Adipose tissue (tissue), 3 donors: ENCODE data around the gene CCN5. TPM values are rescaled to one million over a fixed set of nuclear protein-coding genes. Genes with fewer than 3 reads are reported as not detected.

Source experiments
- H3K27ac ChIP-seq: one replicate; pipeline ENCODE4 v1.5.1; 2013; ENCODE audit warnings: low read depth, low read length
- WGBS, 3 donors: extraction: QIAGEN DNeasy Blood & Tissue Kit; methylation state at CpG; one replicate each; pipeline ENCODE4 v1.1.7; 2013; 5-methylcytosine and 5-hydroxymethylcytosine counted together
- polyA plus RNA-seq, 3 donors: library from polyadenylated mRNA; stranded (reverse); fragments of 200-250 nt; gene quantifications; one replicate each; pipeline ENCODE4 v1.2.3, GENCODE V29; 2013
- donor health status: healthy with polysubstance abuse.
- donor health status: Bipolar disorder and iron deficiency.
- donor health status: healthy.

CCN5 gene
- polyA plus RNA-seq, 3 donors, result 0.36 to 36.3 (median 20.7) TPM

- WGBS, 3 donors, result 85 to 87% (median 86%) methylated on average over 5 of the region's 5 CpGs
Measured at GRCh38 chr20:44707018-44707579, 8.1 kb upstream of the CCN5 start.

DNA sequence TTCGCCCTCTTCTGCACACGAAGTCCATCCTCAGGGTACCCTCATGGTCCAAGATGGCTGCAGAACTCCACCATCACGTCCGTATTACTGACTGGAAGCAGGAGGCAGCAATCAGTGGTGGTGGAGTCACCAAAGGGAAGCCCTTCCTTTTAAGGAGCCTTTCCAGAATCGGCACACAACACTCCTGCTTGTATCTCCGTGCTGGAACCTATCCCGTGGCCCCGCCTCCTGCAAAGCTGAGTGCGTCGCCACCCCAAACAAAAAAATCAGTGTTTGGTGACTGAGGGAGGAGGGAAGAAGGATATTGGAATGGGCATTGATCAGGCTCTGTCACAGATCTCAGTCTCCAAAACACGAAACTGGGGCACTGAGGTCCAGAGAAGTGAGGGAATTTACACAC lies 5.8 kb upstream of the CCN5 start:
- 76 to 84% (median 82%) methylated on average over 11 of the region's 11 CpGs for WGBS, 3 donors
- no peak overlapping the region for H3K27ac ChIP-seq

More at GRCh38 chr20:44707018-44707579, 8.1 kb upstream of the CCN5 start:
- H3K27ac ChIP-seq, result no peak overlapping the region

- no peak overlapping the region for H3K27ac ChIP-seq
- 93 to 95% (median 93%) methylated on average over 9 of the region's 9 CpGs for WGBS, 3 donors
Measured at GRCh38 chr20:44709797-44710196, 5.4 kb upstream of the CCN5 start.

DNA sequence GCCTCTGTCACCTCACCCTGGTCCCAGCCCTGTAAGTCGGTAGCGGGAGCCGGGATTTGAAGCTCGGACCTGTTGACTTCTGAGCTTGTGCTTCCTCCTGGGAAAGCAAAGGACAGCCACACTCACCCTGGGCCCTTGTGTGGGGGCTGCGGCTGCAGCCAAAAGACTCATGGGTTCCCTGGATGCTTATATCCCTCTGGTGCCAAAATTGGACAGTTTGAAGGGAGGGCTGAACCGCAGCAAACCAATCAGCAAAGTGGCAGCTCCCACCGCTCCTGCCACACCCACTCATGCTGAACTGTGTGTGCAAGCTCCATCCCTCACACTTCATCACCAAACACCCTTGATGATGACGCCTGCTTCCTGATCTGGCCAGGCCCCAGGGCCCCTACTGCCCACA lies 3.9 kb upstream of the CCN5 start:
- H3K27ac ChIP-seq, result no peak overlapping the region
- WGBS, 3 donors, result 85 to 95% (median 92%) methylated on average over 8 of the region's 8 CpGs

GRCh38 chr20:44714102-44714700 lies 968 bp upstream of the CCN5 start:
- WGBS, 3 donors, result 48 to 57% (median 56%) methylated on average over 13 of the region's 13 CpGs
- no peak overlapping the region for H3K27ac ChIP-seq

DNA sequence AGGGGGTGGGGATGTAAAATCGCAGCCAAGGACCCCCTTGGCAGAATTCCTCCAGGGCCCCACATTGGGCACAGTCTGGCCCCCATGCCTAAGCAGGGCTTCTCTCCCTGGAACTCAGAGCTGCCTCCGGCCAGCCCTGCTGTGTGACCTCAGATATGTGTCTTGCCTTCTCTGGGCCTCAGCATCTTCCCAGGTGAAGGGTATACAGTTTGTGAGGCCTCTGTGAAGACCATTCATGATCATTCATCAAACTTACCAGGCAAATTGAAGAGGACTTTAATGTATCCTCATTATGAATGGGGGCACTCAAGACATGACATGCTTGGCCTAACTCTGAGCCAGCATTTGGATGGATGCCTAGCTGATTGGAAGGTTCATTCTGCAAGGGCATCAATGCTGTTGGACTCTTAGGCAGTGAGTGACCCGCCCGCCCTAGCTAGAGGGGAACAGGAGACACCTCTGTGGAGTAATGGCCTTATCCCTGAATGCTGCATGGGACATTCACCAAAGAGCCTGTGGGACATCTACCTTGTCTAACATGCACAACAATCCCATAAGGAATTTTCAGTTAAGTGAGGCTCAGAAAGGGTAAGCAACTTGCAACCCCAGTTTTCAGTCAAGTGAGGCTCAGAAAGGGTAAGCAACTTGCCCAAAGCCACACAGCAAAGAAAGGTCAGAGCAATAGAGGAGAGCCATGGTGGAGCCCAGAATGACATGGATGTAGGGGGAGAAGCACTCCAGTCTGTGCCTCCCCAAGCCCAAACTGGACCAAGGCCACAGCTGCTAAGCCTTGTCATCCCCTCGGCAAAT lies 535 bp downstream of the CCN5 start:
- H3K27ac ChIP-seq, result no peak overlapping the region
- 84 to 89% (median 84%) methylated on average over 5 of the region's 5 CpGs for WGBS, 3 donors

DNA sequence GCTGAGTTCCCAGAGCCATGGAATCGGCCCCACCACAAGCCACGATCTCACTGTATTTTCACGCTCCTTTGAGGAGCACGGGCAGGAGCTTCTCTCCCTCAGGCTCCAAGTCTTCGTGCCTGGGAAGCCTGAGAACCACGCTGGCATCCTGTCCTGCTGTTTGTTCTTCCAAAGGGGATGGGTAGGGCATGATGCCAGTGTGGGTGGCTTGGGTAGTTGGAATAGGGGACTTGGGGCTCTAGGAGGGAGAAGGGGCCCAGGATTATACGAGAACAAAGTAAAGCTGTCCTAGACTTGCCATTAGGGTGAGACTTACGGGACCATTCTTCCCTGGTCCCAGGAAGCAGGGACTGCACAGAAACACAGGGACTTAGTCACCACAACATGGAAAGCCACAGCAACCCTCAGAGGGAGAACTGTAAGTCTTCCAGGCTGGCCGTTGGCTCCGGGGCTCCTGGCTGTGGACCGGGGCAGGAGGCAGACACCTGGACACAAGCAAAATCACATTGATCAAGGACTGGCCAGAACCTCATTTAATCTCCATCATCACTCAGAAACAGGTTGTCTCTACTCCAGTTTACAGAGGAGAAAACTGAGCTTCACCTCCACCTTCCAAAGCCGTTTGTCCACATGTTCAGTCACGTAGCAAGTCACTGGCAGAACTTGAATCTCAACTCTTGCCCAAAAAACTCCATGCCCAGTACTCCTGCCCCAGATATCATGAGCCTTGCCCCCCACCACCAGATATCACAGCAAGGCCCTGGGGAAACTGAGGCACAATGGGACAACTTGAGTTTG lies 1.3 kb downstream of the CCN5 start:
- WGBS, 3 donors, result 81 to 88% (median 85%) methylated on average over 13 of the region's 13 CpGs
- H3K27ac ChIP-seq, result no peak overlapping the region

GRCh38 chr20:44717986-44718385 lies 2.8 kb downstream of the CCN5 start:
- 67 to 81% (median 68%) methylated on average over 10 of the region's 10 CpGs for WGBS, 3 donors
- no peak overlapping the region for H3K27ac ChIP-seq

DNA sequence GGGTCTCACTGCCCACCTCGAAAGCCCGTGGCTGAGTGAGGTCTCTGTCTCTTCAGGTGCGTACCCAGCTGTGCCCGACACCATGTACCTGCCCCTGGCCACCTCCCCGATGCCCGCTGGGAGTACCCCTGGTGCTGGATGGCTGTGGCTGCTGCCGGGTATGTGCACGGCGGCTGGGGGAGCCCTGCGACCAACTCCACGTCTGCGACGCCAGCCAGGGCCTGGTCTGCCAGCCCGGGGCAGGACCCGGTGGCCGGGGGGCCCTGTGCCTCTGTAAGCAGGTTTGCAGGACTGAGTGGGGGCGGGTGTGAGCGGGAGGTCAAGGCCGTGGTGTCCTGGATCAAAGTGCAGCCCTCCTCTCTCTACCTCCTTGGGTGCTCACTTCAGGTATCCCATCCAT lies 4.7 kb downstream of the CCN5 start:
- H3K27ac ChIP-seq, result no peak overlapping the region
- WGBS, 3 donors, result 89 to 95% (median 94%) methylated on average over 19 of the region's 19 CpGs

- H3K27ac ChIP-seq, result no peak overlapping the region
- 75 to 83% (median 82%) methylated on average over 7 of the region's 7 CpGs for WGBS, 3 donors
Measured at GRCh38 chr20:44720621-44720996, 5.4 kb downstream of the CCN5 start.

GRCh38 chr20:44720997-44721784 lies 6.0 kb downstream of the CCN5 start:
- WGBS, 3 donors, result 43 to 70% (median 53%) methylated on average over 11 of the region's 11 CpGs

DNA sequence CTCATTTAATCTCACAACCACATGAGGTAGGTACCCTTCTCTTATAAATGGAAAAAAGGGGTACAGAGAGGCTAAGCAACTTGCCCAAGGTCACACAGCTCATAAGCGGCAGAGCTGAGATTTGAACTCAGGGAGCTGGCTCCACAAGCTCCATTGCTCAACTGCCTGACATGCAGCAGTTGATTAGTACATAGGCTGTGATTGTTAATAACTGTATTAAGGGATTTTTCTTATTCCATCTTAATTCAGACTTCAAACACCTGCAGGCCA lies 6.6 kb downstream of the CCN5 start:
- H3K27ac ChIP-seq, result no peak overlapping the region
- 58 to 98% (median 97%) methylated on average over 1 of the region's 1 CpG for WGBS, 3 donors

More at GRCh38 chr20:44720997-44721784, 6.0 kb downstream of the CCN5 start:
- no peak overlapping the region for H3K27ac ChIP-seq

DNA sequence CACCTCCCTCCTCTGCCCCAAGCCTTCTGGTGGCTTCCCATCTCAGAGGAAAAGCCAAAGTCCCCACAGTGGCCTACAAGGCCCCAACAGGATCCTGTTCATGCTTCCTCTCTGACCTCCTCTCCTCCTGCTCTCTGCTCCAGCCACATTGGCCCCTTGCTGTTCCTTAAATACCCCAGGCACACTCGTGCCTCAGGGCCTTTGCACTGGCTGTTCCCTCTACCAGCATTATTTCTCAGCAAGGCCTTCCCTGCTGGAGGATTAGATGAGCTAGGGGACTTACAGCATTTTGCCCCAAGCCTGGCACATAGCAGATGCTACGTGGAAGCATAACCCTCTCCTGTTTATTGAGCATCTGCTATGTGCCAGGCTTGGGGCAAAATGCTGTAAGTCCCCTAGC lies 7.8 kb downstream of the CCN5 start:
- WGBS, 3 donors, result 79 to 89% (median 88%) methylated on average over 2 of the region's 2 CpGs
- no peak overlapping the region for H3K27ac ChIP-seq

GRCh38 chr20:44723391-44723790 lies 8.2 kb downstream of the CCN5 start:
- no peak overlapping the region for H3K27ac ChIP-seq
- 53 to 76% (median 55%) methylated on average over 7 of the region's 7 CpGs for WGBS, 3 donors

DNA sequence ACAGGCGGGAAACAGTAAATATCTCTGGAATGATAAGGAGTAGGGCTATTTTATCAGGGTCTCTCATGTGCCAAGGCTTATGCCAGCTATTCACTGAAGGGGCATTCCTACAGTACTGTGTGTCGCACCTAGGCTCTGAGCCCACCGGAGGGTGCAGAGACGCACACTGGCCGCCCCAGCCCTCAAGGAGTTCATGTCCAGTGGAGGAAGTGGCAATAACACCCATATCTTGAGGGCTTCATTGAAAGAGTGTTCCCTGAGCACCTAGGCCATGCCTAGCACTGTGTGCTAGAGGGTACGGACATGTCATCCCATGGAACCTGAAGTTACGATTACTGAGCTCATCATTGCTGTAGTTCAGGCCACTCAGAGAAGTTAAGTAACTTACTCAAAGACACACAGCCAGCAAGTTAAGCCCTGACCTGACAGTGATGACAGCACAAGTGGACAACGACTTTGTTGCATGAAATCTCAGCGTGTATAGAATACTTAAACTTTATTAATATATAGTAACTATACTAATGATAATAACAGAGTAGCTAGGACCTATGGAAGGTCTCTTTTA lies 8.7 kb downstream of the CCN5 start:
- 90 to 95% (median 92%) methylated on average over 9 of the region's 9 CpGs for WGBS, 3 donors

DNA sequence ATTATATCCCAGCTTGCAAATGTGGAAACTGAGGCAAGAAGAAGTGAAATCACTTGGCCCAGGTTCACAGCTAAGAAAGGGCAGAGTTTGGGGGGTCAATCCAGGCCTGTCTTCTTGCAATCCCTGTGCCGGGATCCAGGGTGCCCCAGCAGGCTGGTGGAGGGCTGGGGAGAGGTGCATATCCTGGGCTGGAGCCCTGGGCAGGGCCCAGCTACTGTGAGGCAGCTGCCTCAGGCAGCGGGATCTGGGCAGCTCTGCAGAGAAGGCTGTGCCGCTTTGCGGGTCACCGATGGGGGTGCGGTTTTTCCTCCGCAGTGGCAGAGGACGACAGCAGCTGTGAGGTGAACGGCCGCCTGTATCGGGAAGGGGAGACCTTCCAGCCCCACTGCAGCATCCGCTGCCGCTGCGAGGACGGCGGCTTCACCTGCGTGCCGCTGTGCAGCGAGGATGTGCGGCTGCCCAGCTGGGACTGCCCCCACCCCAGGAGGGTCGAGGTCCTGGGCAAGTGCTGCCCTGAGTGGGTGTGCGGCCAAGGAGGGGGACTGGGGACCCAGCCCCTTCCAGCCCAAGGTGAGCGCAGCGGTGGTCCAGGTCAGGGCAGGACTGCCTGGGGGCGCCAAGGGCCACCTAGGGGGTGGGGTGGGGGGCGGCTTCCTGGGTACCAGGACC lies 9.4 kb downstream of the CCN5 start:
- whole genome bisulfite sequencing, 3 donors, result 40 to 75% (median 74%) methylated on average over 26 of the region's 26 CpGs
- no peak overlapping the region for H3K27ac ChIP-seq

More for the DNA sequence above, 8.7 kb downstream of the CCN5 start:
- no peak overlapping the region for H3K27ac ChIP-seq

- WGBS, 3 donors, result 69 to 86% (median 70%) methylated on average over 5 of the region's 5 CpGs
- H3K27ac ChIP-seq, result no peak overlapping the region
Measured at GRCh38 chr20:44725837-44726236, 10.7 kb downstream of the CCN5 start.

GRCh38 chr20:44727039-44727438 lies 11.9 kb downstream of the CCN5 start:
- 82 to 94% (median 91%) methylated on average over 11 of the region's 11 CpGs for WGBS, 3 donors
- H3K27ac ChIP-seq, result no peak overlapping the region
